Prostate gland (tissue), 2 donors: Measurements from ENCODE around the gene TENT5A. TPM values are rescaled to one million over a fixed set of nuclear protein-coding genes. Genes with fewer than 3 reads are reported as not detected.

Source experiments
- DNase-seq: peaks from one replicate; pipeline ENCODE4 v3.0.0-alpha.2; 2019; ENCODE audit warnings: low spot score
- H3K27ac ChIP-seq, 2 donors: fragments of 200-600 bp; sonication (generic); 2 replicates each; pipeline ENCODE4 v1.5.1; 2017 to 2019
- H3K27me3 ChIP-seq: fragments of 200-600 bp; sonication (generic); replicated peaks from 2 replicates; pipeline ENCODE4 v1.5.1; 2019; ENCODE audit not compliant: insufficient read depth
- H3K36me3 ChIP-seq, 2 donors: fragments of 200-600 bp; sonication (generic); 1 replicate in 1 of 2; 2 replicates in 1 of 2; pipeline versions ENCODE4 v1.5.1 to v1.8.1; 2017 to 2019
- H3K4me1 ChIP-seq: fragments of 200-600 bp; sonication (generic); replicated peaks from 2 replicates; pipeline ENCODE4 v1.5.1; 2019
- H3K4me3 ChIP-seq, 2 donors: fragments of 200-600 bp; sonication (generic); 2 replicates each; pipeline ENCODE4 v1.5.1; 2017 to 2019
- H3K9me3 ChIP-seq: fragments of 200-600 bp; sonication (generic); 2 replicates; pipeline ENCODE4 v1.5.1; 2017
- POLR2A ChIP-seq: fragments of 450-650 bp; IDR thresholded peaks from one replicate; pipeline ENCODE4 v1.6.1; 2016; ENCODE audit warnings: antibody characterized with exemption, mild to moderate bottlenecking
- POLR2AphosphoS5 ChIP-seq: sonication (generic); formaldehyde crosslinking; IDR thresholded peaks from one replicate; pipeline ENCODE4 v1.6.1; 2017; ENCODE audit warnings: antibody characterized with exemption
- WGBS: methylation state at CpG from one replicate; pipeline ENCODE4 v1.1.5; 2018; 5-methylcytosine and 5-hydroxymethylcytosine counted together
- intact Hi-C: fragments of 100-400 bp; cut with DNase I; formaldehyde crosslinking; loops from one replicate; pipeline ENCODE4 v1.14.2; 2022
- total RNA-seq, 2 donors: library from RNA; depleted of rRNA; stranded (reverse); fragments of >200 nt; gene quantifications; one replicate each; pipeline ENCODE4 v1.1.0, GENCODE V29; 2016
- TF ChIP-seq, protein P1 (sequence below), 4 experiments: fragments of 200-600 bp in 2 of 4; fragments of 450-650 bp in 2 of 4; sonication (generic) in 2 of 4; IDR thresholded peaks; 1 replicate in 3 of 4; 2 replicates in 1 of 4; pipeline ENCODE4 v1.5.1; 2016 to 2019; ENCODE audit warnings: antibody characterized with exemption in 4 of 4, mild to moderate bottlenecking in 2 of 4, moderate library complexity in 2 of 4

TENT5A gene
- total RNA-seq, 2 donors from 2014 or later = 11.9 to 12.0 TPM

DNA sequence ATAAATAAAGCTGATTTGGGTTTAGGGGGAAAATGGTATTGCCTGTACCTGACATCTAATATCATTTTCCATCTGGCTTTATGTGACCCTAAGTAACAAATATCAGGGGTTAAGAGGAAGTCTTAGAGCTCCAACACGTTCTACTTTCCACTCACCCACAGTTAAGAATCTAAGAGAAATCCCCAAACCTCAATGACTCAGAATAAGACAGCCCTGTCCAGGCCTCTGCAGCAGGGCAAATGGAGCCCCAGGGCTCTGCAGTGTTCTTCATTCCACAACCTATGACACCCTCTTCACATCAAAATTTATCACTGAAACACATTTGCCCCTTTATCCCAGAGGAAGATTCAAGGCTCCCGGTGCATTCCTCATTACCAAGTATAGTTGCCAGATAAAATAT, 20.3 kb upstream of the TENT5A start:
- TF ChIP-seq POLR2A (no peak), POLR2AphosphoS5 (no peak)
- TF ChIP-seq, protein P1, sequence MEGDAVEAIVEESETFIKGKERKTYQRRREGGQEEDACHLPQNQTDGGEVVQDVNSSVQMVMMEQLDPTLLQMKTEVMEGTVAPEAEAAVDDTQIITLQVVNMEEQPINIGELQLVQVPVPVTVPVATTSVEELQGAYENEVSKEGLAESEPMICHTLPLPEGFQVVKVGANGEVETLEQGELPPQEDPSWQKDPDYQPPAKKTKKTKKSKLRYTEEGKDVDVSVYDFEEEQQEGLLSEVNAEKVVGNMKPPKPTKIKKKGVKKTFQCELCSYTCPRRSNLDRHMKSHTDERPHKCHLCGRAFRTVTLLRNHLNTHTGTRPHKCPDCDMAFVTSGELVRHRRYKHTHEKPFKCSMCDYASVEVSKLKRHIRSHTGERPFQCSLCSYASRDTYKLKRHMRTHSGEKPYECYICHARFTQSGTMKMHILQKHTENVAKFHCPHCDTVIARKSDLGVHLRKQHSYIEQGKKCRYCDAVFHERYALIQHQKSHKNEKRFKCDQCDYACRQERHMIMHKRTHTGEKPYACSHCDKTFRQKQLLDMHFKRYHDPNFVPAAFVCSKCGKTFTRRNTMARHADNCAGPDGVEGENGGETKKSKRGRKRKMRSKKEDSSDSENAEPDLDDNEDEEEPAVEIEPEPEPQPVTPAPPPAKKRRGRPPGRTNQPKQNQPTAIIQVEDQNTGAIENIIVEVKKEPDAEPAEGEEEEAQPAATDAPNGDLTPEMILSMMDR (IDR thresholded peaks at IDR 0.05) = no peak
- WGBS = 79% methylated on average over 2 of the region's 2 CpGs
- no peaks in the 10 kb centered on the region for H3K9me3 ChIP-seq
- H3K36me3 ChIP-seq = no peaks in the 10 kb centered on the region
- H3K4me3 ChIP-seq = no peak overlapping the region
- H3K4me1 ChIP-seq = no peaks in the 10 kb centered on the region
- intact Hi-C loops = no loop called here
- DNase-seq = no peak
- no peaks in the 10 kb centered on the region for H3K27me3 ChIP-seq
- no peak overlapping the region for H3K27ac ChIP-seq

DNA sequence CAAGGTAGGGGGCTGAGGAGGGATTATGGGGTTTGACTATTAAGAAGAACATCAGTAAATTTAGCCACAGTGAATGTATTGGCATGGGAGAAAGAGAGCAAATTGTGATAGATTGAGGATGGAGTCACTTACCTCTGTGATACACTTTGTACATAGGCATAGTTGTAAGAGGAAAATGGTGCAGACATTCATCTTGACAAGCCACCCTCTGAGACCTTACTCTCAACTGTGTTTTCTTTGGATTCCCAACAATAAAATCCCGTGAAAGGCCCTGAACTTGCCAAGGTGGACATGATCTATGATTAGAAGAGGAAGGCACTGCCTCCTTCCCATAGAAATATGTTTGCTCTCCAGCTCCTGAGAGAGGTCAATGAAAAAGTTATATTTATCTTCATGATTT, 18.6 kb upstream of the TENT5A start:
- WGBS = 45% methylated on average over 1 of the region's 1 CpG
- TF ChIP-seq POLR2AphosphoS5 (no peak), POLR2A (no peak)
- TF ChIP-seq, protein P1 (IDR thresholded peaks at IDR 0.05) = no peak
- H3K27ac ChIP-seq = no peak overlapping the region
- no peak overlapping the region for H3K4me3 ChIP-seq
- H3K27me3 ChIP-seq = no peaks in the 10 kb centered on the region
- no peaks in the 10 kb centered on the region for H3K36me3 ChIP-seq
- H3K4me1 ChIP-seq = no peaks in the 10 kb centered on the region
- intact Hi-C loops = no loop called here
- H3K9me3 ChIP-seq = no peaks in the 10 kb centered on the region
- no peak for DNase-seq

DNA sequence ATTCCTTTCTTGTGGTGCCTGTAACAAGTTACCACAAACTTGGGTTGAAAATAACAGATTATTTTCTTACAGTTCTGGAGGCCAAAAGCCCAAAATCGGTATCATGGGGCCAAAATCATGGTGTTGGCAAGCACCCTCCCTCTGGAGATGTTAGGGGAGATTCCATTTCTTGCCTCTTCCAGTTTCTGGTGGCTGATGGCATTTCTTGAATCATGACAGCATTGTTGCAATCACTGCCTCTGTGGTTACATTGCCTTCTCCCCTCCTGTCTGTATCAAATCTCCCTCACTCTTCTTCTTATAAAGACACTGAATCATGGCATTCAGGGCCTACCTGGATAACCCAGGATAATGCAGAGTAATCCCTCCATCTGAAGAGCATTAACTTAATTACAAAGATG, 17.9 kb upstream of the TENT5A start:
- Histone ChIP-seq H3K4me3 (no peak overlapping the region), H3K27me3 (no peaks in the 10 kb centered on the region), H3K27ac (no peak overlapping the region), H3K36me3 (no peaks in the 10 kb centered on the region), H3K9me3 (no peaks in the 10 kb centered on the region), H3K4me1 (no peaks in the 10 kb centered on the region)
- no peak for DNase-seq
- WGBS = 84% methylated on average over 1 of the region's 1 CpG
- intact Hi-C loops = no loop called here
- TF ChIP-seq POLR2A (no peak), POLR2AphosphoS5 (no peak)
- TF ChIP-seq, protein P1 (IDR thresholded peaks at IDR 0.05) = no peak

DNA sequence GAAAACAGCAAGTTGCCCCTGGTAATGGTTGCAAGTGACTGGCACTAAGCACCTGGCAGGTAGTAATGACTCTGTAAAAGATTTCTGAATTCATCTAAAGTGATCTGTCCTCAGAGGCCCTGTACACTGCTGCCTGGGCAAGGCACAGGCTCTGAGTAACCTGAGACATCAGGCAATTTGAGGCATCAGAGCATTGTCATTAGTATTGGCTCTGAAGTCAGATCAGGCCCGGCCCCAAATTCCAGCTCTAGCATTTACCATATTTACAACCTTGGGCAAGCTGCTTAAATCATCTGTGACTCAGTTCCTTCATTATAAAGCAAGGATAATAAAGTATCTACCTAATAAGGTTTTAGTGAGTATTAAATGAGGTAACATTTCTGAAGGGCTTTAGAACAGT, 17.3 kb upstream of the TENT5A start:
- TF ChIP-seq POLR2AphosphoS5 (no peak), POLR2A (no peak)
- TF ChIP-seq, protein P1 (IDR thresholded peaks at IDR 0.05) = no peak
- intact Hi-C loops = no loop called here
- WGBS = 11% methylated on average over 1 of the region's 1 CpG

DNA sequence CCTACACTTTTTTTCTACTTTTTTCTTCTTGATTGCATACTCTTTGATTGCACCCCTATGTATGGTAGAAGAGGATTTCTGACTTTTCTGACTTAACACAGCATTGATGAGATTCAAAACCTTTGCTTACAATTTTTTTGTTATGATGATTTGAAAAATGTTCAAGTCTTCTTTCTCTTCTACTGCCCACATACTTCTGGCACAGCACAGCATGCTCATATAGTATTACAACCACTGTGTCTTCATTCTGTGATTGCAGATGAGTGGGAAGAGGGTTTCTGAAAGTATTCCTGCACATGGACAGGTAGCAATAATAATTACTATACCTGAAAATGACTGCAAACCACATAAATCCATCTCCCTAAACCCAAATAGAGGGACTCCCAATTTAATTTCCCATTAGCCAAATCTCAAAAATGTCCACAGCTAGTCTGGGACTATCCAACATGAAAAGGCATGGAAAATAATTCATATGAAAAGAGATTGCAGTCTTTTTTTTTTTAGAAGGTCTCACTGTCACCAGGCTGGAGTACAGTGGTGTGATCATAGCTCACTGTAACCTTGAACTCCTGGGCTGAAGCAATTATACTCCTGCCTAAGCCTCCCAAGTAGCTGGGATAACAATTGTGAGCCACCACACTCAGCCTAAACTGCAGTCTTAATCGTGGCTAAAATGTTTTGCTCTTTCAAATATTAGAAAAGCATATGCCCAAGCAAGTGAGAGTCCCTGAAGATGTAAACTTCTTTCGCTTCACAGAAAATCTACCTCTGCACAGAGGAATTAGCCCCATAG, 15.9 kb upstream of the TENT5A start:
- intact Hi-C loops = no loop called here

More for the DNA sequence above, 17.3 kb upstream of the TENT5A start:
- Histone ChIP-seq H3K4me3 (no peak overlapping the region), H3K27ac (no peak overlapping the region), H3K36me3 (no peaks in the 10 kb centered on the region), H3K9me3 (no peaks in the 10 kb centered on the region), H3K4me1 (no peaks in the 10 kb centered on the region), H3K27me3 (no peaks in the 10 kb centered on the region)
- DNase-seq = no peak

More for the DNA sequence above, 15.9 kb upstream of the TENT5A start:
- no peaks in the 10 kb centered on the region for H3K9me3 ChIP-seq
- no peak overlapping the region for H3K27ac ChIP-seq
- H3K27me3 ChIP-seq = no peaks in the 10 kb centered on the region
- no peaks in the 10 kb centered on the region for H3K4me1 ChIP-seq
- DNase-seq = no peak
- H3K36me3 ChIP-seq = no peaks in the 10 kb centered on the region
- no peak overlapping the region for H3K4me3 ChIP-seq
- no peak for TF ChIP-seq POLR2AphosphoS5
- 65% methylated on average over 2 of the region's 2 CpGs for WGBS
